OCI-LY3 (cell line): ENCODE data around the gene EIF4EBP3.

Experiments used
- CTCF ChIP-seq: fragments of 200-600, 300-600 bp; sonication (generic); IDR thresholded peaks from 2 replicates; pipeline ENCODE4 v1.5.1; 2014; ENCODE audit warnings: antibody characterized with exemption, low read length, low read depth
- EZH2phosphoT487 ChIP-seq: fragments of 200-600 bp; shearing (Covaris generic); IDR thresholded peaks from 2 replicates; pipeline ENCODE4 v1.6.1; 2018; ENCODE audit warnings: antibody characterized with exemption, mixed run types, low read depth

GRCh38 chr5:140566665-140567064 lies 19.2 kb downstream of the EIF4EBP3 start:
- TF ChIP-seq CTCF (no peak), EZH2phosphoT487 (no peak)
